ES-I3 (cell line): ENCODE results near the gene PCDHGA3.
"Not testable (repeated sequence)": the region's sequence is repeated elsewhere in the genome, so short reads cannot be mapped to it uniquely, and the experiment has no call there.

Source experiments
- H3K36me3 ChIP-seq: 2 replicates; pipeline ENCODE4 v1.6.1; 2013; ENCODE audit warnings: mild to moderate bottlenecking, low read length, control low read depth, moderate library complexity; ENCODE audit not compliant: insufficient read depth
- H3K4me1 ChIP-seq: 2 replicates; pipeline ENCODE4 v1.6.1; 2013; ENCODE audit warnings: mild to moderate bottlenecking, control low read depth, low read length; ENCODE audit not compliant: insufficient read depth
- H3K9ac ChIP-seq: 2 replicates; pipeline ENCODE4 v1.6.1; 2013; ENCODE audit warnings: low read depth, mild to moderate bottlenecking, low read length, moderate library complexity
- H3K9me3 ChIP-seq: 2 replicates; pipeline ENCODE4 v1.6.1; 2013; ENCODE audit warnings: mild to moderate bottlenecking, low read length, moderate library complexity; ENCODE audit not compliant: control insufficient read depth, insufficient read depth

The PCDHGA3 gene

DNA sequence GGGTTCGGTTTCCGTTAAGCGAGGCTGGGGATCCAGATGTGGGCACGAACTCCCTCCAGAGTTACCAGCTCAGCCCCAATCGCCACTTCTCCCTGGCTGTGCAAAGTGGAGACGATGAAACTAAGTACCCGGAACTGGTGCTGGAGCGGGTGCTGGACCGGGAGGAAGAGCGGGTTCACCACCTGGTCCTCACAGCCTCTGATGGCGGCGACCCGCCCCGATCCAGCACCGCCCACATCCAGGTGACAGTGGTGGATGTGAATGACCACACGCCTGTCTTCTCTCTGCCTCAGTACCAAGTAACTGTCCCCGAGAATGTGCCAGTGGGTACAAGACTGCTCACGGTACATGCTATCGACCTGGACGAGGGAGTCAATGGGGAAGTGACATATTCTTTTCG is 39.7 kb downstream of the PCDHGA3 start:
- H3K9ac ChIP-seq, result no peak overlapping the region
- peaks cover under 1% of the 10 kb centered on the region for H3K9me3 ChIP-seq
- no peaks in the 10 kb centered on the region for H3K4me1 ChIP-seq
- H3K36me3 ChIP-seq, result no peaks in the 10 kb centered on the region

DNA sequence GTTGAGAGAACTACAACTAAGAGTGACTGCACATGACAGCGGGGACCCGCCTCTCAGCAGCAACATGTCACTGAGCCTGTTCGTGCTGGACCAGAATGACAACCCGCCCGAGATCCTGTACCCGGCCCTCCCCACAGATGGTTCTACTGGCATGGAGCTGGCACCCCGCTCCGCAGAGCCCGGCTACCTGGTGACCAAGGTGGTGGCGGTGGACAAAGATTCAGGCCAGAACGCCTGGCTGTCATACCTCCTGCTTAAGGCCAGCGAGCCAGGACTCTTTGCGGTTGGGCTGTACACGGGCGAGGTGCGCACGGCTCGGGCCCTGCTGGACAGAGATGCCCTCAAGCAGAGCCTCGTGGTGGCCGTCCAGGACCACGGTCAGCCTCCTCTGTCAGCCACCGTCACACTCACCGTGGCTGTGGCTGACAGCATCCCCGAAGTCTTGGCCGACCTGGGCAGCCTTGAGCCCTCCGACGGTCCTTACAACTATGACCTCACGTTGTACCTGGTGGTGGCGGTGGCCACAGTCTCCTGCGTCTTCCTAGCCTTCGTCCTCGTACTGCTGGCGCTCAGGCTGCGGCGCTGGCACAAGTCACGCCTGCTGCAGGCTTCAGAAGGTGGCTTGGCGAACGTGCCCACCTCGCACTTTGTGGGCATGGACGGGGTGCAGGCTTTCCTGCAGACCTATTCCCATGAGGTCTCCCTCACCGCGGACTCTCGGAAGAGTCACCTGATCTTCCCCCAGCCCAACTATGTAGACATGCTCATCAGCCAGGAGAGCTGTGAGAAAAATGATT is 41.0 kb downstream of the PCDHGA3 start:
- H3K36me3 ChIP-seq, result no peaks in the 10 kb centered on the region; the same call in 1 of the 2 replicates
- no peaks in the 10 kb centered on the region for H3K4me1 ChIP-seq
- H3K9ac ChIP-seq, result no peak overlapping the region
- peaks cover 7% of the 10 kb centered on the region for H3K9me3 ChIP-seq

DNA sequence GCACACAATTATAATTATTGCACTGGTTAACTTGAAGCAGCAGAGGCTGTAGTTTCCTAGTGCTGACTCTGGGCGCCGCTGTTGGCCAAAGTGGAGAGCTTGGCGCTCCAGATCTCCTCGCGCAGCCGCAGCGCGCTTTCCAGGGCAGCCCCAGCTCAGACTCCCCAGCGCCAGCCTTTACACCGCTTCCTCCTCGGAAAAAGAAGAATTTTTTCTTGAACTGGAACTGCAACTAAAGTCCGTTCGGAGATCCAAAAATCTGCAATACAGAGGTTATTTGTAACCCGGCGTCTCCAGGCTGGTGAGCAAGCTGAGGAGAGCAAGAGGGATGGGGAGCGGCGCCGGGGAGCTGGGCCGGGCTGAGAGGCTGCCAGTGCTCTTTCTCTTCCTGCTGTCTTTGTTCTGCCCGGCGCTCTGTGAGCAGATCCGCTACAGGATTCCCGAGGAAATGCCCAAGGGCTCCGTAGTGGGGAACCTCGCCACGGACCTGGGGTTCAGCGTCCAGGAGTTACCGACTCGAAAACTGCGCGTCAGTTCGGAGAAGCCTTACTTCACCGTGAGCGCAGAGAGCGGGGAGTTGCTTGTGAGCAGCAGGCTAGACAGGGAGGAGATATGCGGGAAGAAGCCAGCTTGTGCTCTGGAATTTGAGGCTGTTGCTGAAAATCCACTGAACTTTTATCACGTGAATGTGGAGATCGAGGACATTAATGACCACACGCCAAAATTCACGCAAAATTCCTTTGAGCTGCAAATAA is 44.1 kb downstream of the PCDHGA3 start, which contains the start of gene PCDHGB4:
TSS of gene PCDHGB4 (plus strand) at position 142 of the 755 bp plus-strand sequence. CDS start at position 329, 187 bp downstream.
- not testable (repeated sequence) for H3K36me3 ChIP-seq, H3K4me1 ChIP-seq
- H3K9ac ChIP-seq, result peak within 1 kb of the TSS; percentile 64; the same call in 1 of the 2 replicates
- peaks cover 17% of the 10 kb centered on the region for H3K9me3 ChIP-seq

- Histone ChIP-seq H3K9me3 (peaks cover 26% of the 10 kb centered on the region), H3K4me1 (no peaks in the 10 kb centered on the region), H3K36me3 (peaks cover 3% of the 10 kb centered on the region), H3K9ac (no peak overlapping the region)
Observed at GRCh38 chr5:141388661-141389060, 45.0 kb downstream of the PCDHGA3 start.

GRCh38 chr5:141389153-141390042 is 45.8 kb downstream of the PCDHGA3 start:
- Histone ChIP-seq H3K36me3 (peaks cover 7% of the 10 kb centered on the region), H3K9ac (no peak overlapping the region), H3K4me1 (no peaks in the 10 kb centered on the region), H3K9me3 (peaks cover 32% of the 10 kb centered on the region)

DNA sequence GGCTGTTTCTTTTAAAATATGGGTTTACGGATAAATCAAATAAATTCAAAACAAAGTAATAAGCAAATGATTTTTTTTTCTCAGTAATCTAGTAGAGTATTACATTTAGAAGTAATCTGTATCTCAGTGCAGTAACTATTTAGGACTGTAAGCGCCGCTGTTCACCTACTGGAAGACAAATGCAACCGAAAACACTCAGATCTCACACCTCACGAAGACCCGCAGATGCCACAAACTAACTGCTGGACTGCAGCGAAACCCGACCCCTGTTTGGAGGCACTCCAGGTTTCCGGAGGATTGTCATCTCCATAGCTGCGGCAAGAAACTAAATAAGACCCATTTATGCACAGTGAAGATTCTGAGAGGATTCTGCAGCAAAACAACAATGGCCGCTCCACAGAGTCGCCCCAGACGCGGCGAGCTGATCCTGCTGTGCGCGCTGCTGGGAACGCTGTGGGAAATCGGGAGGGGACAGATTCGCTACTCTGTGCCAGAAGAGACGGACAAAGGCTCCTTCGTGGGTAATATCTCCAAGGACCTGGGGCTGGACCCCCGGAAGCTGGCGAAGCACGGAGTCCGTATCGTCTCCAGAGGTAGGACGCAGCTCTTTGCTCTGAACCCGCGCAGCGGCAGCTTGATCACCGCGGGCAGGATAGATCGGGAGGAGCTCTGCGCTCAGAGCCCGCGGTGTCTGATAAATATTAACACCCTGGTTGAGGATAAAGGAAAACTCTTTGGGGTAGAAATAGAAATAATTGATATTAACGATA is 49.0 kb downstream of the PCDHGA3 start, which contains the start of gene PCDHGA8:
TSS of gene PCDHGA8 (plus strand) at position 205 of the 770 bp plus-strand sequence. CDS start at position 386, 181 bp downstream.
- Histone ChIP-seq H3K36me3 (peaks cover 7% of the 10 kb centered on the region), H3K9me3 (peaks cover 41% of the 10 kb centered on the region)

GRCh38 chr5:141393267-141393666 is 49.6 kb downstream of the PCDHGA3 start:
- H3K4me1 ChIP-seq, result no peaks in the 10 kb centered on the region
- H3K9me3 ChIP-seq, result peaks cover 41% of the 10 kb centered on the region
- H3K9ac ChIP-seq, result no peak overlapping the region
- H3K36me3 ChIP-seq, result peaks cover 7% of the 10 kb centered on the region

More for the DNA sequence above, 49.0 kb downstream of the PCDHGA3 start, which contains the start of gene PCDHGA8:
- H3K4me1 ChIP-seq, result no peaks in the 10 kb centered on the region
- no peak within 1 kb of the TSS for H3K9ac ChIP-seq

DNA sequence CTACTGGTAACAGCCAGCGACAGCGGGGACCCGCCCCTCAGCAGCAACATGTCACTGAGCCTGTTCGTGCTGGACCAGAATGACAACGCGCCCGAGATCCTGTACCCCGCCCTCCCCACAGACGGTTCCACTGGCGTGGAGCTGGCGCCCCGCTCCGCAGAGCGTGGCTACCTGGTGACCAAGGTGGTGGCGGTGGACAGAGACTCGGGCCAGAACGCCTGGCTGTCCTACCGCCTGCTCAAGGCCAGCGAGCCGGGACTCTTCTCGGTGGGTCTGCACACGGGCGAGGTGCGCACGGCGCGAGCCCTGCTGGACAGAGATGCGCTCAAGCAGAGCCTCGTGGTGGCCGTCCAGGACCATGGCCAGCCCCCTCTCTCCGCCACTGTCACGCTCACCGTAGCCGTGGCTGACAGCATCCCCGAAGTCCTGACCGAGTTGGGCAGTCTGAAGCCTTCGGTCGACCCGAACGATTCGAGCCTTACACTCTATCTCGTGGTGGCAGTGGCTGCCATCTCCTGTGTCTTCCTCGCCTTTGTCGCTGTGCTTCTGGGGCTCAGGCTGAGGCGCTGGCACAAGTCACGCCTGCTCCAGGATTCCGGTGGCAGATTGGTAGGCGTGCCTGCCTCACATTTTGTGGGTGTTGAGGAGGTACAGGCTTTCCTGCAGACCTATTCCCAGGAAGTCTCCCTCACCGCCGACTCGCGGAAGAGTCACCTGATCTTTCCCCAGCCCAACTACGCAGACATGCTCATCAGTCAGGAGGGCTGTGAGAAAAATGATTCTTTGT is 51.0 kb downstream of the PCDHGA3 start:
- H3K4me1 ChIP-seq, H3K9ac ChIP-seq, H3K36me3 ChIP-seq: not testable (repeated sequence)
- H3K9me3 ChIP-seq, result peaks cover 40% of the 10 kb centered on the region
